OCI-LY3 (cell line): ENCODE measurements around the gene CCDC127.

Experiments used
- EZH2phosphoT487 ChIP-seq: fragments of 200-600 bp; shearing (Covaris generic); IDR thresholded peaks from 2 replicates; pipeline ENCODE4 v1.6.1; 2018; ENCODE audit warnings: antibody characterized with exemption, mixed run types, low read depth
- TF ChIP-seq, protein P1 (sequence below): fragments of 200-600, 300-600 bp; sonication (generic); IDR thresholded peaks from 2 replicates; pipeline ENCODE4 v1.5.1; 2014; ENCODE audit warnings: antibody characterized with exemption, low read length, low read depth

DNA sequence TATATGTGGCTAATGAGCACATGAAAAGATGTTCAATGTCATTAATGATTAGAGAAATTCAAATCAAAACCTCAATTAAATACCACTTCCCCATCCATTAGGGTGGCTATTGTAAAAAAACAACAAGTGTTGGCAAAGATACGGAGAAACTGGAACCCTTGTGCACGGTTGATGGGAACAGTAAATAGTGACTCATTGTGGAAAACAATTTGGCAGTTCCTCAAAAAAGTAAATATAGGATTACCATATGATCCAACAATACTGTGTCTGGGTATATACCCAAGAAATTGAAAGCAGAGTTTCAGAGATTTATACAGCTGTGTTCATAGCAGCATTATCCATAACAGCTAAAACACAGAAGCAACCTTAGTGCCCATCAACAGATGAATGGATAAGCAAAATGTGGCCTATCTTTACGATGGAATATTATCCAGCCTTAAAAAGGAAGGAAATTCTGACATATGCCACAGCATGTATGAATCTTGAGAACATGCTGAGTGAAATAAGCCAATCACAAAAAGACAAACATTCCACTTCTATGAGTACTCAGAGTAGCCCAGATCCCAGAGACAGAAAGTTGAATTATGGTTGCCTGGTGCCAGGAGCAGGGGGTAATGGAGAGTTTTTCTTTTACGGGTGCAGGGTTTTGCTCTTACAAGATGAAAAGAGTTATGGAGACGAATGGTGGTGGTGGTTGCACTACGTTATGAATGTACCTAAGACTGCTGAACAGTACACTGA lies 68.0 kb downstream of the CCDC127 start:
- TF ChIP-seq, protein P1, sequence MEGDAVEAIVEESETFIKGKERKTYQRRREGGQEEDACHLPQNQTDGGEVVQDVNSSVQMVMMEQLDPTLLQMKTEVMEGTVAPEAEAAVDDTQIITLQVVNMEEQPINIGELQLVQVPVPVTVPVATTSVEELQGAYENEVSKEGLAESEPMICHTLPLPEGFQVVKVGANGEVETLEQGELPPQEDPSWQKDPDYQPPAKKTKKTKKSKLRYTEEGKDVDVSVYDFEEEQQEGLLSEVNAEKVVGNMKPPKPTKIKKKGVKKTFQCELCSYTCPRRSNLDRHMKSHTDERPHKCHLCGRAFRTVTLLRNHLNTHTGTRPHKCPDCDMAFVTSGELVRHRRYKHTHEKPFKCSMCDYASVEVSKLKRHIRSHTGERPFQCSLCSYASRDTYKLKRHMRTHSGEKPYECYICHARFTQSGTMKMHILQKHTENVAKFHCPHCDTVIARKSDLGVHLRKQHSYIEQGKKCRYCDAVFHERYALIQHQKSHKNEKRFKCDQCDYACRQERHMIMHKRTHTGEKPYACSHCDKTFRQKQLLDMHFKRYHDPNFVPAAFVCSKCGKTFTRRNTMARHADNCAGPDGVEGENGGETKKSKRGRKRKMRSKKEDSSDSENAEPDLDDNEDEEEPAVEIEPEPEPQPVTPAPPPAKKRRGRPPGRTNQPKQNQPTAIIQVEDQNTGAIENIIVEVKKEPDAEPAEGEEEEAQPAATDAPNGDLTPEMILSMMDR = no peak
- no peak for TF ChIP-seq EZH2phosphoT487
